AG20443 (cell line): Measurements from ENCODE around the gene DUSP18.
"Not testable (repeated sequence)": the region's sequence is repeated elsewhere in the genome, so short reads cannot be mapped to it uniquely, and the experiment has no call there.

ENCODE experiments used
- DNase-seq: peaks from one replicate; pipeline ENCODE4 v3.0.0; 2012; ENCODE audit warnings: low spot score, mixed read lengths

DUSP18 gene

DNA sequence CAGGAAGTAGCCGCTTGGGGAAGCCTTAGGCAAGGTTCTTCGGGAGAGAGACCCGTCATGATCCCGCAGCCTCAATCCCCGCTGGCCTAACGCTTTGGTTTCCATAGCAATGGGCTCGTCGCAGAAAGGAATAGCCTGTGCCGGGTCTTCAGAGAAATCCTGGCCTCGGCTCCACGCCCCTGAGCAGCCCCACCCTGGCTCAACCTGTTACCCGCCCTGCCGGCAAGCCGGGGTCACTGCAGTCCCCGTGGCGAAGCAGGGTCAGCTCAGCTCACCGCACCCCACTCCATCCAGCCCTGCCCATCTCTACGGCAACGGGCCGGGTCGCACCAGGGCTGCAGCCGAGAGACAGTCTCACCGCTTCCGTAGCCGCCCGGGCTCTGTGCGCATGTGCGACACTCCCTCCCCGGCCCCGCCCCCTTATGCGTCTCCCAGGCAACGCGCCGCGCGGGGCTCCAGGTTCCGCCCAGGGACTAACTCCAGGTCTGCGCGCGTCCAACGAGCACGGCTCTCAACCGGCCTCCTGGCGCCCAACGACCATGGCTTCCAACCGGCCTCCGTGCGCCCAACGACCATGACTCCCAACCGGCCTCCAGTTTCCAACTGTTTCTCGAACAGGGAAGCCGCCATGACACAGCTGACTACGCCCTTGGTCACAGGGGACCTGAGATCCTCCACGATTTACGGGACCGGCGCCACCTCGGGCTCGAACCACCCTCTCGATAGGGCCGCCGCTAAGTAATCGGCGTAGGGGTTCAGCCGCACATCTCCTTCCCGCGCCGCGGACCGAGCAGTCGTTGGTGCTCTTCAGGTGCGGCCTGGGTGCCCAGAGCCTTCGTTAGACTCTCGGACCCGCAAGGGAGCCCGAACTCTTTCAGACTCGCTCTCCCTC is at the start of gene DUSP18:
DUSP18 (minus strand) TSS at position 382 of the 892 bp plus-strand sequence. CDS start 3,872 bp downstream, outside the sequence.
- DNase-seq, result peak; percentile 100

DNA sequence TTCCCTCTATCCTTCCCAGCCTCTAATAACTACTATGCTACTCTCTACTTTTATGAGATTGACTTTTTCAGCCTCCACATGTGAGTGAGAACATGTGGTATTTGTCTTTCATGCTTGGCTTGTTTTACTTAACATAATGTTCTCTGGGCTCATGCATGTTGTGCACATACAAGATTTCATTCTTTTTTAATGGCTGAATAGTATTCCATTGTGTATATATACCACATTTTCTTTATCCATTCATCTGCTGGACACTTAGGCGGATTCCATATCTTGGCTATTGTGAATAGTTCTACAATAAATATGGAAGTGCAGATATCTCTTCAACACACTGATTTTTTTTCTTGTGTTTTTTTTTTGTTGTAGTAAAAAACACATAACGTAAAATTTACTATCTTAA is 46.4 kb upstream of the DUSP18 start:
- DNase-seq, result no peak

DNA sequence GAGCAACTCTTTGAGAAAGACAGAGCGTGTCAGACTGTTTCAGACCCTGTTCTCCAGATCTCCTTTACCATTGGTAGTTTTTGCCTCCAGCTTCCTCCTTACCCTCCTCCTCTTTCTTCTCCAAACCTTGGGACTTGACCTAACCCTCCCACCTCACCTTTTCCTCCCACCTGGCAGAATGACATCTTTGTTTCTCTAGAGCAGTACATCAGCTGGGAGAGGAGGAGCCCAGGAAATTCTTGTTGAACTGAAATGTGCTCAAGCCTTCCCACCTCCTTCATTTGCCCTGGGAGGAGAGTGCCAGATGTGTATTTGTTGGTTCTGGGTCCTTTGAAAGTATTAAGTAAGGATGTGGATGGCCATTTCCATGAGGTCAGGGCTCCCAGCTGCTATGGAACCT is 44.4 kb upstream of the DUSP18 start:
- DNase-seq, result no peak

DNA sequence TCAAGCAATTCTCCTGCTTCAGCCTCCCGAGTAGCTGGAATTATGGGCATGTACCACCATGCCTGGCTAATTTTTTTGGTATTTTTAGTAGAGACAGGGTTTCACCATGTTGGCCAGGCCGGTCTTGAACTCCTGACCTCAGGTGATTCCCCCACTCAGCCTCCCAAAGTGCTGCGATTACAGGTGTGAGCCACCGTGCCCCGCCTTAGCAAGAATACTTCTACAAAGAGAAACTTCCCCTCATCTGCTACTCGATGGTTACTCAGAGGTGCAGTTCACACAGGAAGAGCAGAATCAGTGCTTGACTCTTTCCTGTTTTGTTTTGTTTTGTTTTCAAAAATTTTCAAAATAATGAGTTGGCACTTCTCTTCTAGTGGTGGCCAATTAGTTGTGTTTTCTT is 42.3 kb upstream of the DUSP18 start:
- not testable (repeated sequence) for DNase-seq

DNA sequence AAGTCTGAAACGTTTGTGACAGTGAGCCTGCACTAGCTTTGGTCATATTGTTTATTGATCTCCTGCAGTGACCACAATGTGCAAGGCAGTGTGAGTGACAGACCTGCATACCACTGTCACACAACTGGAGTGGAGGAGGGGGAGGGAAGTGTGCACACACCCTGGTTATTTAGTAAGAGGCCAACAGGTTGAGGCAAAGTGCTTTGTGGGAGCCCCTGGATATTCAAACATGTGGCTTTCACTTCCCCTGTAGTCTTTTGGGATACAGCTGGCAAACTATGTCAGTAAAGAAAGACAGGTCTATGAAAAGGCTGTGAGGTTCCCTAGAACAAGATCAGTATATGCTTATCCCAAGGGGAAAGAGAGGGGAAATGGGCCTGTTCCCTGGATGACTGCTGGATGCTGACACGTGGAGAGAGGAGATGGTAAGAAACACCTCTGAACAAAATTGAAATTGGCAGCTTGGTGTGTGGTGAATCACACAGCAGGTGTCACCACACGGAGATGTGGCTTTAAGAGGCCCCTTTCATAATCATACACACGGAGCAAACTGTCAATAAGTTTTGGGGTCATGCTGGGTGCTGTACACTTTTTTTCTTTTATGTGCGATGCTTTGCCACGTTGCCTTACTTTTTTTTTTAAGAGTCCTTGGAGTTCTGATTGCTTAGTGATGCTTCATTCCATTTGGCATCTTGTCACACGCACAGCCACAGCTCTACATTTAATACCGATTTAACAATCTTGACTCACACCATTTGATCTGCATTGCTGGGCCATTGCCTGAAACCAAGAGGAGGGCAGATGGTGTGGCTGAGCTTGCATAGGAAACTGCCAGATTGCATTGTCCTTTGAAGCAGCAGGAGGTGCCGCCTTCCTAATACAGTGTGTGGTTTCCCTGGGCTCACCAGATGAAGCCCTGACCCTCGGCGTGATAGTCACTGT is 38.3 kb upstream of the DUSP18 start:
- peak; percentile 89 for DNase-seq

DNA sequence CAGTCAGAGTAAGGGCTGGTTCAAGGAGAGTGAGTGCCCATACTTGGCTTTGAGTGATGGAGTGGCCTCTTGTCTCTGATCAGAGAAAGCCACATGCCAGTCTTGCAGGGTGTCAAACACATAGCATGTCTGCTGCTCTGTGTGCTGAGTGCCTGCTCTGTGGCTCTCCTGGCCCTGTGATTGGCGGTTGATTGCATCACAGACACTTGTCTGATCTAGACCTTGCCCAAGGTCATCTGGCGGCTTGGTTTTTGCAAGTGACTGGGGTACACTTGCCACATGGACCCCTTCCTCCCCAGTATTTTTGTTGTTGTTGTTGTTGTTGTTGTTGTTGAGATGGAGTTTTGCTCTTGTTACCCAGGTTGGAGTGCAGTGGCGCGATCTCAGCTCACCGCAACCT is 37.3 kb upstream of the DUSP18 start:
- no peak for DNase-seq

DNA sequence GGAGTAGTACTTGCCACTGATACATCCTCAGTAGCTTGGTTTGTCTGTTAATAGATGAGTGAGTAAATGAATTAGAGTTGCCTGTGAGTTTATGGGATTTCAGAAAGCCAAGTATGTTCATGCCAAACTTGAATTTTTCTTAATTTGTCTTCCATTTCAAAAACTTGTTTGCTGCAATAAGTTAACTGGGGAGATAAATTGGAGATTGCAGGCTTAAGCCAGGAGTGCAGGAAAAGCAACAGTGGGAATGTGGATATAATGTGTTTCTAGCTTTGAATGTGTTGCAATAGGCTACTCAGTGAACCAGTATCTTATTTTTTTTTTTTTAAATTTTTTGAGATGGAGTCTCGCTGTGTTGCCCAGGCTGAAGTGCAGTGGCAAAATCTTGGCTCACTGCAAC is 35.2 kb upstream of the DUSP18 start:
- no peak for DNase-seq

DNA sequence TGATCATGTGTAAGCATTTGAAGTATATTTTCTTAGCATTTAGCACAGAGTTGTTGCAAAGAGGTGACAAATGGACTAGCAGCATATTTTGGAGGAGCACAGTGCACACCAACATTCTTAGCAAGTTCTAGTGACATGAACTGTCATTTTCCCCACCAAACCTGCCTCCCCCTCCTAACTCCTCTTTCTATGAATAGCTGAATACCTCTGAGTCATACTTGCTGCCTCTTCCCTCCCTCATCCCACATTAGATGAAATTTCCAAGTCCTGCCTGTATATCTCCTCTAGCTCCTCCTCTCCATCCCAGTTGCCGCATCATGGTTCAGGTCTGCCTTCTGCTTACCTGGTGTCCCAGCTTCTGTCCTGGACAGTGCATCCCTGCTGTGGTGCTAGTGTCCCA is 34.2 kb upstream of the DUSP18 start:
- DNase-seq, result peak; percentile 59

DNA sequence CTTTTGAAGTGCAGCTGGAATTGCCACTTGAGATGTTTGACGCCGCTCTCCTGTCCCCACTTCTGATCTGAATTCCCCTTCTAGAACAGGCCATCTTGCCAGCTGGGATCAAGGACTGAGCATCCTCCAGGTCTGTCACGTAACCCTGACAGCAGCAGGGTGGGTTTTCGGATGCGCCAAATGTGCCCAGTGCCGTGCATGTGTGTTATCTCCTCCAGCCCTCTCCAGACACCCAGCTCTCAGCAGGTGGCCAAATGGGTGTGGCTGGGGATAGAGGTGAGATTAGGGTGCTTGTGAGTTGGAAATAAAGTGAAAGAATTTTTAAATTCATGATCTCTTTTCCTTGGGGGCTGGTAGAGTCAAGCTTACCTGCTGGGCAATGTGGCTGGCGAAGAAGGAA is 30.3 kb upstream of the DUSP18 start:
- DNase-seq, result no peak

DNA sequence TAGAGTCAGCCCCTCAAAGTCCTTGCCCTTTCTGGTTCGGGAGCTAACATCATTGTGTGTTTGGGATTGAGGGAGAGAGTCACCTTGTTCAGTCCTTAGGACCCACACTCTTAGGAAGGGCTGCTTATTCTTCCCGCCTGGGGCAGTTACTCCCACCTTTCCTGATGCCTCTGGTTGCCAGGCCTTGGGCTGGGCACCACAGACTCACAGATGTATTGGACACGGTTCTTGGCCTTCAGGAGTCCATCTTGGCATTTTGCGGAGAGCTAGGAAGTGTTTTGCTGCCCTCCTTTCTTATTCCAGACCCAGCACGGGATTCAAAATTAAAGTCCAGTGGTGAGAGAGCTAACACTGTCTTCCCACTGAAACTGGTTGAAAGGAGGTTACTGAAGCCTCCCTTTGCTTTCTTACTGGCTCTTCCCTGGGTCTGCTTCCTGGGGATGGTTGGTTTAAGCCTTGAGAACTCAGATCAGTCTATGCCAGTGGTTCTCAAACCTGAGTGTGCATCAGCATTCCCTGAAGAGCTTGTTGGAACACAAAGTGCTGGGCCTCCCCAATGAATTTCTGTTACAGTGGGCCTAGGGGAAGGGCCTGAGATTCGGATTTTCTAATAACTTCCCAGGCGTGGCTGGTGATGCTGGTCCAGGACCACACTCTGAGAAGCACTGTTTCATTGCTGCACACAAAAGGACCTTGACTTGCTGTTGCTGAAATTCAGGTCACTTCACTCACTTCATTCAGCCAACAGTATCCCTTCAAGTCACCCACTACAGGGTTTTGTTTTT is 28.4 kb upstream of the DUSP18 start:
- no peak for DNase-seq

DNA sequence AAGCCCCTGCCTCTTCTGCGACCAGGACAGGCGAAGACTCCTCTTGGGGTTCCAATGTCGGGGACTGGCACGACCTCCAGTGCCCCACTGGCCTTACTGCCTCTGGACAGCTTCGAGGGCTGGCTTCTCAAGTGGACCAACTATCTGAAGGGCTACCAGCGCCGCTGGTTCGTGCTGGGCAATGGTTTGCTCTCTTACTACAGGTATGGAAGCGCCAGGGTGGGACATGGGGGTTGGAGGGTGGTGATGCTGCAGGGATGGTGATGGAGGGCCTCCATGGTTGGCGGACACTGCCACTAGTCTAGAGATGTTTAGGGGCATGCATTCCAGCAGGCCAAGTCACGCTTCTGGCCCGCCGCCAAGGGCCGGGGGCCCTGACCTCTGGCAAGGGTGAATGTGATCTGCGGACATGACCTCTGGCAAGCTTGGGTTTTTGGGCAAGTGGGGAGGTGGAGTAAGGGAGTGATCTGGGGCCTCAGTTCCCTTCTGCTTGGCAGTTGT is 27.7 kb upstream of the DUSP18 start:
- DNase-seq, result no peak

DNA sequence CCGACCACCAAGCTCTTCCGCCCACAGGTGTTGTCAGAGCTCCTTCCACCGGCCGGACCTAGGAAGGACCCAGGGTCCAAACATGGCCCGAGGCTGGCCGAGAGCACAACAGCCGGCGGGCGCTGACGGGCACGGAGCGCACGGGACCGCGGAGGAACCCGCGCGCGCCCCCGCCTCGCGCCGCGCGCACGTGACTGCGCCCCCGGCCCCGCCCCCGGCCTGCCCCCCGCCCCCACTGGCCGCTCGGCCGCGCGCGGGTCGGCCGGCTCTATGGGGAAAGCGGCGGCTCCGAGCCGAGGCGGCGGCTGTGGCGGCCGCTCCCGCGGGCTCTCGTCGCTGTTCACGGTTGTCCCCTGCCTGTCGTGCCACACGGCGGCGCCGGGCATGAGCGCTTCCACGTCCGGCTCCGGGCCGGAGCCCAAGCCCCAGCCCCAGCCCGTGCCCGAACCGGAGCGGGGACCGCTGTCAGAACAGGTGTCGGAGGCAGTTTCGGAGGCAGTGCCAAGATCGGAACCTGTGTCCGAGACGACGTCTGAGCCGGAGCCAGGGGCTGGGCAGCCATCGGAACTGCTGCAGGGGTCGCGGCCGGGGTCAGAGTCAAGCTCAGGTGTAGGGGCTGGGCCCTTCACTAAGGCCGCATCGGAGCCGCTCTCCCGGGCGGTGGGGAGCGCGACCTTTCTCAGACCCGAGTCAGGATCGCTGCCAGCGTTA is 27.1 kb upstream of the DUSP18 start, which contains the start of gene OSBP2:
OSBP2 (plus strand) TSS at position 235 of the 711 bp plus-strand sequence; CDS start at position 271, 36 bp downstream.
- peak; percentile 67 for DNase-seq

DNA sequence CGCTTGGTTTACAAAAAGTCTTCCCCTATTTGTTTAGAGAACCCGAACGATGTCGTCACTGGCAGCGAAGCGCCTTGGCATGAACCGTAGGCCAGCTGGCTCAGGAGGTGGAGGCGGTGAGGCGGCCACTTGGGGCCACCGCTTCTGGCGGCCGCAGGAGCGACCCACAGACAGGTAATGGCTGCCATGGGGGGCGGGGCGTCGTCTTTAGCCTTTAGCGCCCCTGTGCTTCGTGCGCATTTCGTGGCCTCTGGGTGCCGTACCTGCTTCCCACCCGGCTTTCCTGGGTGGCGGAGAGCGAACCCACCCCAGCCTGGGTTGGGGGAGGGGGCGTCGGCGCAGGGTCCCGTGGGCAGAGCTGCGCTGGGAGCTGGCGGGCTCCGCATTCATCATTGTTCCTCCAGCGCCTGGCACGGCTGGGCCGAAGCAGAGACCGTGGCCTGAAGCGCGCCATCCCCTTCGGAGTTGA is 26.5 kb upstream of the DUSP18 start:
- DNase-seq, result peak; percentile 41

DNA sequence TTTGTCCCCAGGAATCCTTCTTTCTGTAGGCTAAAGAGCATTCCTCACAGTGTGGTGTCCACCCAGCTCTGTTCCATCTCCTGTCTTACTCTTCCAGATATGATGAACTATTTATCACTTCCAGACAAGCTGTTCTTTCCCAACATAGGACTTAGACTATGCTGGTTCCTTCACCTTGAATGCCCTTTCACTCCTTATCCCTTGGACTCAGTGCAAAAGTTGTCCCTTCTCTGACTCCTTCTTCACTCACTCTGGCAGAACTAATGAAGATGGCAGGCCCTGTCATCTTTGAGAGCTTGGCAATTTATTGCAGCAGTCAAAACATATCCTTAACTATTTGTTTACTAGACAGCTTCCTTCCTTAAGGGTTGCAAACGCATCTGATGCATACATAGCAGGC is 23.5 kb upstream of the DUSP18 start:
- DNase-seq, result no peak

DNA sequence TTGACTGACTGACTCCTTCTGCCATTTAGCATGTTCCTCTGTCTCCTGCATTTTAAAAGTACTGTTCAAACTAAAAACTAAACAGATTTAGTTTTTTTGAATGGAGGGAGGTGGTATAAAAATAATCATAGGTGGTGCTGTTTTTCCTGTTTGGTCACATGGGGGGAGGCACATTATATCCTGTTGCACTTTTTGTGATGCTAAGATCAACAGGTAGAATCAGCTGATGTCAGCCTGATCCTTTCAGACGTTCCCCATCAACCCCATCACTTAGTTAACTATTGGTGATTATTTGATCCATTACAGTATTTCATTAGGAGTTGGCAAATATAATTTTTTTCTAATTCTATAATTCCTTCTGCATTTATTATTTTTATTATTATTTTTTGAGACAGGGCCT is 21.9 kb upstream of the DUSP18 start:
- DNase-seq, result no peak

DNA sequence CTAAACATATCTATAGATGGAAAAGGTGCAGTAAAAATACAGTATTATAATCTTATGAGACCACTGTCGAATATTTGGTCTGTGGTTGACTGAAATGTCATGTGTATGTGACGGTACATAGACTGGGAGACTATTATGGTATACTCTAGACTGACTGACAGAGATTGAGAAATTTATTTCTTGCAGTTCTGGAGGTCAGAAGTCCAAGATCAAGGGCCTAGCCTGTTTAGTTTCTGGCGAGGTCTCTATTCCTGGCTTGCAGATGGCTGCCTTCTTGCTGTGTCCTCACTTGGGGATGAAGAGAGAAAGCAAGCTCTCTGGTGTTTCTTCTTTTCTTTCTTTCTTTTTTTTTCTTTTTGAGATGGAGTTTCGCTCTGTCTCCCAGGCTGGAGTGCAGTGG is 19.7 kb upstream of the DUSP18 start:
- DNase-seq, result no peak

DNA sequence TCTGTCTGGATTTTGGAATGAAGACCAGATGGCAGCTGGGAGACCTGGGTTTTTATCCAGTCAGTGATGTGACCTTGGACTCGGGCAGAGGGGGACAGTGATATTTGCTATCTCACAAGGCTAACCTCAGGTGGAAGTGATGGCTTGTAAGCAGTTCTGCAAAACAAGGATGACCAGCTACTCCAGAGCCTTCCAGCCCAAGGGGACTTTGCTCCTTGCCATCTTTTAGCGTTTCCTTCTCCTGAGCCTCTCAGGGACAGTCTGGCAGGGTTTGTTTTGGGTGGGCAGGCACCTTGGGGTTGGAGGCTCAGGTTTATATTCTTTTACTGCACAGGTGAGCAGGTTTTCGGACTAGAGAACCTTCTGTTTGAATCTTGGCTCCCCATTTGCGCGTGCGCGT is 17.5 kb upstream of the DUSP18 start:
- DNase-seq, result no peak

DNA sequence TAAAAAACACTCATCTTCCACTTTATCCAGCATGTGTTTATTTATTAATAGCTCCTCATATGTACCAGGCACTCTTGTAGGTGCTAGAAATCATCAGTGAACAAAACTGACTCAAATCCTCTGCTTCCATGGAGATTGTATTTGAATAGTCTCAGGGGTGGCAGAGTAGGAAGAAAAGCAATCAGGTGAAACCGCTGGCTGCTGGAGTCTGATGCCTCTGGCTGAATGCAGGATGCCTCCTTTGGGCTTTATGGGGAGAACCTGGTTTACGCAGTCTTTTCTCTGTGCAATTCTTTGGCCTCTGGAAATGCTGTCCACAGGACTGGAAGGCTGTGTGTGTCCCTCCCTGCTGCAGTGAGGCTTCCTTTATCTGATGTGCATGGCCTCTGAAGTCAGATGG is 14.2 kb upstream of the DUSP18 start:
- DNase-seq, result no peak

DNA sequence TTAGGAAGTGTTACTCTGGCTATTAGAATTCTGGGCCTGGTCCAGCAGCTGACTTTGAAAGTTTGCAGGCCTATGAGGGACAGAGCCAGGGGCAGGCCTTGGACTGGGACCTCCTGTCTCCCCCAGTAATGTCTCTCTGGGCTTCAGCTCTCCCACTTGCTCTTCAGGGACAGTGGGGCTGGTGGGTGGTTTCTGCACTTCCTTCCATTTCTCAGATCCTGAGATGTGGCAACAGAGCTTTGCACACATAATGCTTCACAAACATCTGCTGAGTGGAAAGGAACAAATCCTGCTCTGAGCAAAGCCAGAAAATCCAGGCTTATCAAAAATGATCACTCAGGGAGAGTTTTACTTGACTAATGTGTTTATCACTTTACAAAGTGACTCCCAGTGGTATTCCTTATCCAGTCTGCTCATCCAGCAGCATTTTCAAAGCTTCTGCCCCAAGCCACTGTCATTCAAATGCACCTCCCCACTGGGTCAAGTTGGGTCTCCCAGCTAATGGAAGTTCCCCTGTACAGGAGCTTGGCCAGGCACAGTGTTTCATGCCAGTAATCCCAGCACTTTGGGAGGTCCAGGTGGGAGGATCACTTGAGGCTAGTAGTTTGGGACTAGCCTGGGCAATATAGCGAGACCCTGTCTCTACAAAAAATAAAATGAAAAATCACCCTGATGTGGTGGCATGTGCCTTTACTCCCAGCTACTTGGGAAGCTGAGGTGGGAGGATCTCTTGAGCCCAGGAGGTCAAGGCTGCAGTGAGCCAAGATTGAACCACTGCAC is 13.5 kb upstream of the DUSP18 start:
- no peak for DNase-seq
